GM19240 (cell line): ENCODE data around the gene KCNJ6.
"Not testable (repeated sequence)": the region's sequence is repeated elsewhere in the genome, so short reads cannot be mapped to it uniquely, and the experiment has no call there.

Source experiments
- DNase-seq: peaks from one replicate; pipeline ENCODE4 v3.0.0; 2011; ENCODE audit warnings: low spot score; ENCODE audit not compliant: insufficient read length

Gene KCNJ6

GRCh38 chr21:37742115-37742514 is 174.1 kb downstream of the KCNJ6 start:
- no peak for DNase-seq

GRCh38 chr21:37737996-37738395 is 178.3 kb downstream of the KCNJ6 start:
- no peak for DNase-seq

- DNase-seq = no peak
Observed at GRCh38 chr21:37737507-37737906, 178.8 kb downstream of the KCNJ6 start.

GRCh38 chr21:37734846-37735245 is 181.4 kb downstream of the KCNJ6 start:
- DNase-seq = no peak

GRCh38 chr21:37732927-37733326 is 183.3 kb downstream of the KCNJ6 start:
- DNase-seq = no peak

- DNase-seq = no peak
Observed at GRCh38 chr21:37724201-37724600, 192.1 kb downstream of the KCNJ6 start.

- DNase-seq = no peak
Observed at GRCh38 chr21:37717534-37717933, 198.7 kb downstream of the KCNJ6 start.

- DNase-seq = not testable (repeated sequence)
Observed at GRCh38 chr21:37712569-37712934, 203.7 kb downstream of the KCNJ6 start.

- peak; percentile 33 for DNase-seq
Observed at GRCh38 chr21:37711836-37712568, 204.3 kb downstream of the KCNJ6 start.

GRCh38 chr21:37711286-37711829 is 204.9 kb downstream of the KCNJ6 start:
- DNase-seq = no peak

GRCh38 chr21:37710546-37711285 is 205.5 kb downstream of the KCNJ6 start:
- no peak for DNase-seq

GRCh38 chr21:37704751-37705150 is 211.5 kb downstream of the KCNJ6 start:
- DNase-seq = no peak

- no peak for DNase-seq
Observed at GRCh38 chr21:37702241-37702640, 214.0 kb downstream of the KCNJ6 start.

- DNase-seq = peak; percentile 47
Observed at GRCh38 chr21:37700641-37701202, 215.5 kb downstream of the KCNJ6 start.

GRCh38 chr21:37699024-37699775 is 217.1 kb downstream of the KCNJ6 start:
- DNase-seq = no peak

GRCh38 chr21:37696936-37697335 is 219.3 kb downstream of the KCNJ6 start:
- DNase-seq = no peak

GRCh38 chr21:37695111-37695510 is 221.1 kb downstream of the KCNJ6 start:
- no peak for DNase-seq

- no peak for DNase-seq
Observed at GRCh38 chr21:37688952-37689659, 227.2 kb downstream of the KCNJ6 start.

- no peak for DNase-seq
Observed at GRCh38 chr21:37686991-37687810, 229.1 kb downstream of the KCNJ6 start.

- DNase-seq = no peak
Observed at GRCh38 chr21:37684547-37684946, 231.7 kb downstream of the KCNJ6 start.
